HG03342 (cell line): ENCODE measurements around the gene CCDC83.
A peak's percentile ranks its signal among the peaks of the same experiment; 100 is the strongest.

Experiments
- ATAC-seq: cut with Tn5 transposase; IDR thresholded peaks from one replicate; pipeline ENCODE4 v1.9.1; 2021; ENCODE audit warnings: mild to moderate bottlenecking, moderate library complexity; ENCODE audit not compliant: unreplicated experiment

The CCDC83 gene

GRCh38 chr11:85855341-85855656 is at the start of gene CCDC83:
Gene CCDC83, plus strand, starts transcription at chr11:85855383. Its CDS starts 9,741 bp downstream, at chr11:85865124.
- no peak for ATAC-seq

GRCh38 chr11:85805387-85805786 is 49.8 kb upstream of the CCDC83 start:
- no peak for ATAC-seq

- no peak for ATAC-seq
These were observed 49.2 kb upstream of the CCDC83 start for GRCh38 chr11:85806016-85806415.

GRCh38 chr11:85806876-85807275 is 48.3 kb upstream of the CCDC83 start:
- no peak for ATAC-seq

GRCh38 chr11:85809191-85809590 is 46.0 kb upstream of the CCDC83 start:
- no peak for ATAC-seq

- no peak for ATAC-seq
These were observed 45.3 kb upstream of the CCDC83 start for GRCh38 chr11:85809863-85810262.

GRCh38 chr11:85810521-85810870 is 44.7 kb upstream of the CCDC83 start:
- ATAC-seq = no peak

GRCh38 chr11:85810871-85811611 is 44.1 kb upstream of the CCDC83 start, which contains the start of gene SYTL2:
Gene SYTL2, minus strand, starts transcription at chr11:85811141. Its CDS starts 53,416 bp downstream, at chr11:85757725.
- peak; percentile 87 for ATAC-seq

GRCh38 chr11:85811624-85812023 is 43.6 kb upstream of the CCDC83 start:
- no peak for ATAC-seq

- no peak for ATAC-seq
These were observed 41.5 kb upstream of the CCDC83 start for GRCh38 chr11:85813721-85814120.

- ATAC-seq = no peak
These were observed 39.8 kb upstream of the CCDC83 start for GRCh38 chr11:85815186-85815931.

GRCh38 chr11:85819441-85819840 is 35.7 kb upstream of the CCDC83 start:
- no peak for ATAC-seq

- no peak for ATAC-seq
These were observed 33.5 kb upstream of the CCDC83 start for GRCh38 chr11:85821636-85822035.

- no peak for ATAC-seq
These were observed 32.4 kb upstream of the CCDC83 start for GRCh38 chr11:85822814-85823213.

- no peak for ATAC-seq
These were observed 31.4 kb upstream of the CCDC83 start for GRCh38 chr11:85823816-85824215.

- no peak for ATAC-seq
These were observed 29.6 kb upstream of the CCDC83 start for GRCh38 chr11:85825616-85826015.

GRCh38 chr11:85826116-85826855 is 28.9 kb upstream of the CCDC83 start:
- no peak for ATAC-seq

GRCh38 chr11:85827748-85828639 is 27.2 kb upstream of the CCDC83 start:
- ATAC-seq = no peak

GRCh38 chr11:85828640-85828978 is 26.6 kb upstream of the CCDC83 start:
- no peak for ATAC-seq

GRCh38 chr11:85829172-85829571 is 26.0 kb upstream of the CCDC83 start:
- ATAC-seq = no peak

- ATAC-seq = no peak
These were observed 24.1 kb upstream of the CCDC83 start for GRCh38 chr11:85831050-85831449.
